ENCODE data around the gene TPI1. TPM values are rescaled to one million over a fixed set of nuclear protein-coding genes. Genes with fewer than 3 reads are reported as not detected.

TPI1 gene
- total RNA-seq, 1 experiment from 2014 or later, result 1,177 TPM

DNA sequence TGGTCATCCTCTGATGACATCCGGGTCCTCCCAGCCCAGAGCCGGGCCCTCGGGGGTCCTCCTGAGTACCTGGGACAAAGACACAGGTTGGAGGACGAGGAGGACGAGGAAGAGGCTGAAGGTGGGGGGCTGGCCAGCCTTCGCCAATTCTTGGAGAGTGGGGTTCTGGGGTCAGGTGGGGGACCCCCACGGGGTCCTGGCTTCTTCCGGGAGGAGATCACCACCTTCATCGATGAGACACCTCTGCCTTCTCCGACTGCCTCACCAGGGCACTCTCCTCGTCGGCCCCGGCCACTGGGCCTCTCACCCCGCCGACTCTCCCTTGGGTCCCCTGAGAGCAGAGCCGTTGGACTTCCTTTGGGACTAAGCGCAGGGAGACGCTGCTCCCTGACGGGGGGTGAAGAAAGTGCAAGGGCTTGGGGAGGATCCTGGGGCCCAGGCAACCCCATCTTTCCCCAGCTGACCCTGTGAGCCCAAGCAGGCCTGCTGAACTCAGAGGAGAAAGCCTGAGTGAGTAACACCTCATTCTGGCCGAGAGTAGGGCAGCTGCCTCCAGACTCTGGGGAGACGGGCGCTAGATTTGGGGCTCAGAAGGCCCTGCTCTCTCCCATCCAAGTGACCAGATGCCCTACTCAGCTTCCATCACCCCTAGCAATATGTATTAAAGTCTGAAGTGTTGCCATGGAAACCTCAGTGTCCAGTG, 40.4 kb upstream of the TPI1 start:
- Mint-ChIP-seq H3K36me3 (ENCODE audit: insufficient read depth in 1 of 3, low read depth in 3 of 3) (peaks cover 24 to 30% (median 29%) of the 10 kb centered on the region in 3 experiments), H3K27ac (peak overlapping the region; percentile 66 to 98 (median 68); a peak in 6 of 7 replicates), H3K4me3 (peak overlapping the region; percentile 59 to 79), H3K9me3 (no peaks in the 10 kb centered on the region), H3K4me1 (peaks cover 43 to 60% of the 10 kb centered on the region in 2 experiments), H3K27me3 (ENCODE audit: low read depth) (peaks cover 34% of the 10 kb centered on the region)
- H3K4me2 ChIP-seq (ENCODE audit: insufficient read depth, insufficient read length, low read length), result peak overlapping the region; percentile 80
- TF ChIP-seq, protein P1, sequence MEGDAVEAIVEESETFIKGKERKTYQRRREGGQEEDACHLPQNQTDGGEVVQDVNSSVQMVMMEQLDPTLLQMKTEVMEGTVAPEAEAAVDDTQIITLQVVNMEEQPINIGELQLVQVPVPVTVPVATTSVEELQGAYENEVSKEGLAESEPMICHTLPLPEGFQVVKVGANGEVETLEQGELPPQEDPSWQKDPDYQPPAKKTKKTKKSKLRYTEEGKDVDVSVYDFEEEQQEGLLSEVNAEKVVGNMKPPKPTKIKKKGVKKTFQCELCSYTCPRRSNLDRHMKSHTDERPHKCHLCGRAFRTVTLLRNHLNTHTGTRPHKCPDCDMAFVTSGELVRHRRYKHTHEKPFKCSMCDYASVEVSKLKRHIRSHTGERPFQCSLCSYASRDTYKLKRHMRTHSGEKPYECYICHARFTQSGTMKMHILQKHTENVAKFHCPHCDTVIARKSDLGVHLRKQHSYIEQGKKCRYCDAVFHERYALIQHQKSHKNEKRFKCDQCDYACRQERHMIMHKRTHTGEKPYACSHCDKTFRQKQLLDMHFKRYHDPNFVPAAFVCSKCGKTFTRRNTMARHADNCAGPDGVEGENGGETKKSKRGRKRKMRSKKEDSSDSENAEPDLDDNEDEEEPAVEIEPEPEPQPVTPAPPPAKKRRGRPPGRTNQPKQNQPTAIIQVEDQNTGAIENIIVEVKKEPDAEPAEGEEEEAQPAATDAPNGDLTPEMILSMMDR (conservative IDR thresholded peaks at IDR 0.05), result no peak
- no peak overlapping the region for H4K91ac ChIP-seq (ENCODE audit: insufficient read length, low read depth, low read length)
- DNase-seq, result no peak
- no CpG with 5 or more reads among the region's 22 CpGs for WGBS (ENCODE audit: extremely low coverage, insufficient read length, low lambda C conversion rate)
- no peak overlapping the region for H3K18ac ChIP-seq (ENCODE audit: insufficient read length, low read depth, low read length)
- H3K14ac ChIP-seq (ENCODE audit: insufficient read depth, low read length), result no peak overlapping the region
- no peaks in the 10 kb centered on the region for H3K9me3 ChIP-seq (ENCODE audit: control insufficient read depth, low read depth, low read length)
- H2AFZ ChIP-seq (ENCODE audit: low read length), result no peak overlapping the region
- H3K23ac ChIP-seq (ENCODE audit: insufficient read length, low read depth, low read length), result no peak overlapping the region
- H2AK5ac ChIP-seq (ENCODE audit: insufficient read length, low read length), result no peak overlapping the region
- no peak overlapping the region for H3K27ac ChIP-seq (ENCODE audit: insufficient read length, low read depth, low read length)
- no peak overlapping the region for H4K5ac ChIP-seq (ENCODE audit: insufficient read length, low read depth, low read length)
- no peak overlapping the region for H2BK20ac ChIP-seq (ENCODE audit: low read depth, low read length, poor library complexity, severe bottlenecking)
- H3K79me2 ChIP-seq (ENCODE audit: insufficient read depth, low read length), result peaks cover 2% of the 10 kb centered on the region; the same call in 1 of the 2 replicates
- no peak overlapping the region for H2BK120ac ChIP-seq (ENCODE audit: low read depth, low read length, poor library complexity, severe bottlenecking)
- H3K4me1 ChIP-seq (ENCODE audit: insufficient read depth, low read length), result peaks cover 3% of the 10 kb centered on the region; the same call in 1 of the 2 replicates
- H3K56ac ChIP-seq (ENCODE audit: insufficient read length, low read depth, low read length), result no peak overlapping the region
- no peaks in the 10 kb centered on the region; the same call in 1 of the 2 replicates for H3K27me3 ChIP-seq (ENCODE audit: insufficient read depth, low read length)
- H4K8ac ChIP-seq (replicated peaks; ENCODE audit: insufficient read length, low read depth, low read length), result no peak overlapping the region
- no peaks in the 10 kb centered on the region for H3K79me1 ChIP-seq (ENCODE audit: insufficient read depth, low read depth, low read length, poor library complexity, severe bottlenecking)
- no peak overlapping the region for H2BK12ac ChIP-seq (ENCODE audit: insufficient read length, low read depth, low read length)
- H3T11ph ChIP-seq (ENCODE audit: low read length), result no peak overlapping the region
- H2BK5ac ChIP-seq (ENCODE audit: insufficient read length, low read length), result no peak overlapping the region
- H2BK15ac ChIP-seq (ENCODE audit: low read depth, low read length), result no peak overlapping the region
- peaks cover 6% of the 10 kb centered on the region for H4K20me1 ChIP-seq (ENCODE audit: control insufficient read depth, insufficient read depth, insufficient read length)
- peaks cover 17% of the 10 kb centered on the region for H3K23me2 ChIP-seq (ENCODE audit: insufficient read length, low read depth, low read length, poor library complexity, severe bottlenecking)
- H3K9ac ChIP-seq (ENCODE audit: extremely low read depth, insufficient read length, low read length), result no peak overlapping the region
- no peak overlapping the region for H3K4ac ChIP-seq (ENCODE audit: low read depth, low read length)
